GM12865 (cell line): Measurements from ENCODE around the gene TBC1D10A.

Experiments
- DNase-seq: peaks from one replicate; pipeline ENCODE4 v3.0.0; 2010; ENCODE audit warnings: low read depth
- H3K4me3 ChIP-seq: 2 replicates; pipeline ENCODE4 v1.5.1; 2011; ENCODE audit warnings: mild to moderate bottlenecking, low read depth, low read length, control low read depth
- CTCF ChIP-seq: IDR thresholded peaks from 2 replicates; pipeline ENCODE4 v1.5.1; 2011; ENCODE audit warnings: low read length, control low read depth, low read depth, inconsistent platforms; ENCODE audit not compliant: insufficient read depth; ENCODE audit errors: missing control alignments

Gene TBC1D10A

GRCh38 chr22:30302810-30303138 lies 24.0 kb downstream of the TBC1D10A start:
- DNase-seq, result no peak
- no peak for TF ChIP-seq CTCF
- no peak overlapping the region for H3K4me3 ChIP-seq

DNA sequence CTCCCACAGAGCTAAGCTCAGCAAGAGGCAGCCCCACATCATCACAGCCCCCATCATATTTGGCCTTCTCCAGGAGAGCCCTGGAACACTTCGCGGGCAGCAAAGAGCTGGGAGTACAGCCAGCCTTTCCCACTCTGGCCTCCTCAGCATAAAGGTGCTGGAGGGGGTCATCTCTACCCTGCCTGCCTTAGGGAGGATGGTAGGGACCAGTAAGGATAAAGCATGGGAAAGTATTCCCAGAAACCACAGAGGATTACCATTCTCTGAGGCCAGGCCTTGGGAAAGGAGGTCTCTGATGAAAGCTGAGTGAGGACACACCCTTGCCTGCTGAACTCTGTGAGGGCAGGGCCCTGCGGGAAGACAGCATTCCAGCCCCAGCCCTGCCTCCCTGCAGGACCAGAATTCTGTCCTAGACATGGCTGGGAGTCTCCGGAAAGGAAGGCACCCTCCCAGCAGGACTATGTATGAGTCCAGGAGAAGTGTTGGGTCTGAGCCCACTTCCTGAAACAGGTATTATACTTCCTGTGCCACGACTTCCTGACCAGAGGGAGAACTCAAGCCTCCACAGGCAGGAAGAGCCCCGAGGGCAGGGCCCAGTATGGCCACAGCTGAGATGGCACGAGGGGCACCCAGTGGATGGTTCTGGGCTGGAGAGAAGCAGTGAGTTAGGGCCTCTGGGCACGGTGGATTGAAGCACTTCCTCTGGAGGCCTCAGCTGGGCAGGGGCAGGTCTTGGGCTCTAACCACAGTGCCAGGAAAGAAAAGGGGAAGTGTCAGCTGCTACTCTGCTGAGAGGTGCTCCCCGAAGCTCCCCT lies 24.5 kb downstream of the TBC1D10A start:
- DNase-seq, result peak; percentile 24
- H3K4me3 ChIP-seq, result no peak overlapping the region
- no peak for TF ChIP-seq CTCF

GRCh38 chr22:30299322-30299721 lies 27.4 kb downstream of the TBC1D10A start:
- no peak for TF ChIP-seq CTCF
- H3K4me3 ChIP-seq, result no peak overlapping the region
- no peak for DNase-seq

- no peak overlapping the region for H3K4me3 ChIP-seq
- no peak for DNase-seq
- TF ChIP-seq CTCF, result no peak
Measured at GRCh38 chr22:30297991-30298701, 28.6 kb downstream of the TBC1D10A start.

DNA sequence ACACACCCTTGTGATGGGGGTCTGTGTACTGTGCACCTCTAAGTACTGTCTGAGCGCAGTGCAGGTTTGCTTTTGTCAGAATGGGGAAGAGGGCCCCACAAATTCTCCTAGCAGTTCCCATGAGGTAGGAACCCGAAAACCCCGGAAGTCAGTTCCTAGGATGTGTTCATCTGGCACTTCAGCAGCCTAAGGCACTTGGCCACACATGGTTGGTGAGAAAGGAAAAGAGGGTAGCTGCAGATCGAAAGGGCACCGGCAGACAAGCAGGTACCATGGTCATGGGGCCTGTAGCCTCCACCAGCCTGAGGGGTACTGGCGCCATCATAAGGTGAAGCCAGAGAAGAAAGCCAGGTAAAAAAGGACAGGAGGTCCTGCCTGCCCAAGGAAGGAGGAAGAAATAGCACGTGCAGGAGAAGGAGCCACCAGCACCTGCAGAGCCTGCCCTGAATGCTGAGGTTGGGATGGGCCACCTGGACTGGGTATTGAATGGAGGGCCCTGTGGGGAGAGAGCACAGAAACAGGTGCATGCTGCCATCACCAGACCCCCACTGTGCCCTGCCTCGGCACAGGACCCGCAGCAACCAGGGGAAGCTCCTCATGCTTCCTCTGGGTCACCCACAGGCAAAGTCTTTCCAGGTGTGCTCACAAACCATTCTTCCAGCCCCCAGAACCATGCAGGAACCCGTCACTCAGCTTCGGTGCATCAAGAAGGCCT lies 29.3 kb downstream of the TBC1D10A start:
- H3K4me3 ChIP-seq, result no peak overlapping the region
- DNase-seq, result no peak
- no peak for TF ChIP-seq CTCF

- TF ChIP-seq CTCF, result no peak
- no peak for DNase-seq
- no peak overlapping the region for H3K4me3 ChIP-seq
Measured at GRCh38 chr22:30296833-30297232, 29.9 kb downstream of the TBC1D10A start.
